GM18519 (cell line): Measurements from ENCODE around the gene KDR.

Experiments used
- ATAC-seq: cut with Tn5 transposase; IDR thresholded peaks from one replicate; pipeline ENCODE4 v1.9.1; 2021; ENCODE audit warnings: mild to moderate bottlenecking, moderate library complexity; ENCODE audit not compliant: unreplicated experiment, low FRiP score

The KDR gene

GRCh38 chr4:55032179-55032578 lies 93.2 kb downstream of the KDR start:
- ATAC-seq = no peak

- no peak for ATAC-seq
These were observed 94.2 kb downstream of the KDR start for GRCh38 chr4:55031158-55031557.

GRCh38 chr4:55030589-55030988 lies 94.8 kb downstream of the KDR start:
- no peak for ATAC-seq

- no peak for ATAC-seq
These were observed 95.4 kb downstream of the KDR start for GRCh38 chr4:55029821-55030503.

GRCh38 chr4:55029321-55029720 lies 96.1 kb downstream of the KDR start:
- no peak for ATAC-seq
